Sigmoid colon (tissue), 7 donors: ENCODE results near the gene CYTH3. TPM values are rescaled to one million over a fixed set of nuclear protein-coding genes. Genes with fewer than 3 reads are reported as not detected.

Source experiments
- DNase-seq: peaks from one replicate; pipeline ENCODE4 v3.0.0-alpha.2; 2019
- H3K27ac ChIP-seq, 4 donors: fragments of 200-600 bp; sonication (generic); one replicate each; pipeline ENCODE4 v1.5.1; 2016 to 2019; ENCODE audit warnings: mild to moderate bottlenecking in 1 of 4
- H3K27me3 ChIP-seq, 3 donors: fragments of 200-600 bp; sonication (generic); one replicate each; pipeline ENCODE4 v1.5.1; 2019; ENCODE audit warnings: mild to moderate bottlenecking in 1 of 3
- H3K36me3 ChIP-seq, 4 donors: fragments of 200-600 bp; sonication (generic); one replicate each; pipeline ENCODE4 v1.5.1; 2016 to 2019
- H3K4me1 ChIP-seq, 4 donors: fragments of 200-600 bp; sonication (generic); one replicate each; pipeline ENCODE4 v1.5.1; 2017 to 2019
- H3K4me3 ChIP-seq, 4 donors: fragments of 200-600 bp; sonication (generic); one replicate each; pipeline ENCODE4 v1.5.1; 2017 to 2019; ENCODE audit warnings: mild to moderate bottlenecking in 2 of 4, moderate library complexity in 1 of 4
- H3K9me3 ChIP-seq, 4 donors: fragments of 200-600 bp in 3 of 4; sonication (generic) in 3 of 4; one replicate each; pipeline versions ENCODE4 v1.5.1 to v1.6.1; 2013 to 2019
- EP300 ChIP-seq, 4 donors: sonication (generic); formaldehyde crosslinking; IDR thresholded peaks; one replicate each; pipeline ENCODE4 v1.6.1; 2017; ENCODE audit warnings: antibody characterized with exemption in 4 of 4
- POLR2A ChIP-seq, 2 donors: fragments of 450-650 bp; IDR thresholded peaks; one replicate each; pipeline ENCODE4 v1.6.1; 2016; ENCODE audit warnings: antibody characterized with exemption in 2 of 2, mild to moderate bottlenecking in 2 of 2, moderate library complexity in 2 of 2
- POLR2AphosphoS5 ChIP-seq, 4 donors: sonication (generic); formaldehyde crosslinking; IDR thresholded peaks; one replicate each; pipeline ENCODE4 v1.6.1; 2017; ENCODE audit warnings: antibody characterized with exemption in 4 of 4
- WGBS, 2 donors: extraction: QIAGEN DNeasy Blood & Tissue Kit; methylation state at CpG; one replicate each; pipeline ENCODE4 v1.1.7; 2013; 5-methylcytosine and 5-hydroxymethylcytosine counted together
- intact Hi-C: fragments of 100-400 bp; cut with DNase I; formaldehyde crosslinking; loops from one replicate; pipeline ENCODE4 v1.15.1; 2023
- polyA plus RNA-seq, 3 donors: library from polyadenylated mRNA; stranded (reverse); fragments of 200-250 nt; gene quantifications; one replicate each; pipeline ENCODE4 v1.2.3, GENCODE V29; 2013
- total RNA-seq, 4 donors: library from RNA; depleted of rRNA; stranded (reverse); fragments of >200 nt; gene quantifications; one replicate each; pipeline ENCODE4 v1.1.0, GENCODE V29; 2016
- TF ChIP-seq, protein P1 (sequence below), 4 experiments: fragments of 450-650 bp in 3 of 4; fragments of 200-600 bp in 1 of 4; IDR thresholded peaks; one replicate each; pipeline ENCODE4 v1.5.1; 2016 to 2019; ENCODE audit warnings: antibody characterized with exemption in 4 of 4, mild to moderate bottlenecking in 3 of 4, moderate library complexity in 2 of 4
- donor health status: healthy with polysubstance abuse.
- donor health status: Bipolar disorder and iron deficiency.
- donor health status: healthy.

The CYTH3 gene, protein sequence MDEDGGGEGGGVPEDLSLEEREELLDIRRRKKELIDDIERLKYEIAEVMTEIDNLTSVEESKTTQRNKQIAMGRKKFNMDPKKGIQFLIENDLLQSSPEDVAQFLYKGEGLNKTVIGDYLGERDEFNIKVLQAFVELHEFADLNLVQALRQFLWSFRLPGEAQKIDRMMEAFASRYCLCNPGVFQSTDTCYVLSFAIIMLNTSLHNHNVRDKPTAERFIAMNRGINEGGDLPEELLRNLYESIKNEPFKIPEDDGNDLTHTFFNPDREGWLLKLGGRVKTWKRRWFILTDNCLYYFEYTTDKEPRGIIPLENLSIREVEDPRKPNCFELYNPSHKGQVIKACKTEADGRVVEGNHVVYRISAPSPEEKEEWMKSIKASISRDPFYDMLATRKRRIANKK
- total RNA-seq (10 to 100 TPM; 27.1 to 34.8 (median 29.3) TPM), polyA plus RNA-seq (10 to 100 TPM in 1 of 3 donors, 1 to 10 TPM in 2; 6.5 to 10.1 (median 9.0) TPM)

DNA sequence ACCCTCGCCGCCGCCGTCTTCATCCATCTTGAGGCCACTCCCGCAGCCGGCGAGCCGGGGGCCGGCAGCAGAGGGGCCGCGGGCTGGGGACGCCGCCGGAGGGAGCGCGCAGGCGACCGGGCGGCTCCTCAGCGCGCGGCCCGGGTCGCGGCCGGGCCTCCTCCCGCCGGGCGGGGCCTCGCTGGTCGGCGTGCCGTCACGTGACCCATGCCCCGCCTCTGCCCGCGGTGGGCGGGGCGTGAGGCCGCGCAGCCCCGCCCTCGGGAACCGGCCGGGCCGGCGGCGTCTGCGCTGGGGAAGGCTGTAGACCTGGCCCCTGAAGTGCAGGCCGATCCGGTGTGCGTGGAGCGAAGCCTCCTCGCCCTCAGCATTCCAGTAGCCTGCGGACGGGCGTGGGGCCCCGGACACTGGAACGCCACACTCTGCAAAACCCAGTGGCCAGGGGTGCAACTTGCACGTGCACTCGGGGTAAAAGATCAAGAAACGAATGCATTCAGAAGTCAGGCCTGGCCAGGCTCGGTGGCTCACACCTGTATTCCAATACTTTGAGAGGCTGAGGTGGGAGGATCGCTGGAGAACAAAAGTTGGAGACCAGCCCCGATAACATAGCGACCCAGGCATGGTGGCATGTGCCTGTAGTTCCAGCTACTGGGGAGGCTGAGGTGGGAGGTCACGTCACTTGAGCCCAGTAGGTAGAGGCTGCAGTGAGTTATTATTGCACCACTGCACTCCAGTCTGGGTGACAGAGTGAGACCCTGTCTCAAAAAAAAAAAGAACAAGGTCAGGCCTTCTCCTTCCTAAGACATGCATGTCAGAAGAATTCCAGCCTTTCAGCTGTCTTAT lies at the start of gene CYTH3:
CYTH3 (minus strand) TSS at position 144 of the 843 bp plus-strand sequence; CDS start at position 27, 117 bp downstream.
- no peaks in the 10 kb centered on the region for H3K9me3 ChIP-seq
- intact Hi-C loops = loop anchor here (5.0 kb wide), 2 partner anchors 50 to 165 kb away; no protein-coding TSS in a partner anchor
- WGBS, 2 donors = 5 to 6% methylated on average over 67 of the region's 67 CpGs
- H3K36me3 ChIP-seq = no peaks in the 10 kb centered on the region
- no peaks in the 10 kb centered on the region for H3K27me3 ChIP-seq
- peak; percentile 88 for DNase-seq
- H3K4me3 ChIP-seq = peak within 1 kb of the TSS; percentile 70 to 98 (median 92)
- peaks cover 0 to 23% (median 16%) of the 10 kb centered on the region in 4 donors for H3K4me1 ChIP-seq
- peak within 1 kb of the TSS; percentile 77 to 84 (median 78) for H3K27ac ChIP-seq
- no peak for TF ChIP-seq EP300 (IDR thresholded peaks at IDR 0.05)
- peak in 2 of 4 donors; percentile 39 to 49 for TF ChIP-seq POLR2AphosphoS5 (IDR thresholded peaks at IDR 0.05)

DNA sequence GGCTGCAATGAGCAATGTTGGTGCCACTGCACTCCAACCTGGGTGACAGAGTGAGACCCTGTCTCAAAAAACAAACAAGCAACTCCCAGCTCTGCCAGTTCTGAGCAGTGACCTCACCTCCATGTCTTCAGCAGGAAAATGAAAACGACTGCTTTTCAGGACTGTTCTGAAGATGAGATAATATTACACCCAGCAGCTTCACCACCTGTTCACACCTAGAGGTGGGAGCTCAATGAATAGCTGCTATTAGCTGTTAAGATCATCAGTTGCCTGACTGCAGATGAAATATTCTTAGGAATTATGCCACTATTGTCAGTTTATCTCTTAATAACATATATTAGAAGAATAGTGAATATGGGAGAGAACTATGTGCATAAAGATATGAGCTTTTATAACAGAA lies 48.4 kb upstream of the CYTH3 start:
- Histone ChIP-seq H3K4me3 (no peak overlapping the region), H3K36me3 (no peaks in the 10 kb centered on the region), H3K27ac (no peak overlapping the region), H3K27me3 (no peaks in the 10 kb centered on the region), H3K9me3 (no peaks in the 10 kb centered on the region), H3K4me1 (peaks cover 0 to 10% (median 7%) of the 10 kb centered on the region in 4 donors)
- TF ChIP-seq POLR2A (IDR thresholded peaks at IDR 0.05) (no peak), POLR2AphosphoS5 (IDR thresholded peaks at IDR 0.05) (no peak), EP300 (IDR thresholded peaks at IDR 0.05) (no peak)
- TF ChIP-seq, protein P1, sequence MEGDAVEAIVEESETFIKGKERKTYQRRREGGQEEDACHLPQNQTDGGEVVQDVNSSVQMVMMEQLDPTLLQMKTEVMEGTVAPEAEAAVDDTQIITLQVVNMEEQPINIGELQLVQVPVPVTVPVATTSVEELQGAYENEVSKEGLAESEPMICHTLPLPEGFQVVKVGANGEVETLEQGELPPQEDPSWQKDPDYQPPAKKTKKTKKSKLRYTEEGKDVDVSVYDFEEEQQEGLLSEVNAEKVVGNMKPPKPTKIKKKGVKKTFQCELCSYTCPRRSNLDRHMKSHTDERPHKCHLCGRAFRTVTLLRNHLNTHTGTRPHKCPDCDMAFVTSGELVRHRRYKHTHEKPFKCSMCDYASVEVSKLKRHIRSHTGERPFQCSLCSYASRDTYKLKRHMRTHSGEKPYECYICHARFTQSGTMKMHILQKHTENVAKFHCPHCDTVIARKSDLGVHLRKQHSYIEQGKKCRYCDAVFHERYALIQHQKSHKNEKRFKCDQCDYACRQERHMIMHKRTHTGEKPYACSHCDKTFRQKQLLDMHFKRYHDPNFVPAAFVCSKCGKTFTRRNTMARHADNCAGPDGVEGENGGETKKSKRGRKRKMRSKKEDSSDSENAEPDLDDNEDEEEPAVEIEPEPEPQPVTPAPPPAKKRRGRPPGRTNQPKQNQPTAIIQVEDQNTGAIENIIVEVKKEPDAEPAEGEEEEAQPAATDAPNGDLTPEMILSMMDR (IDR thresholded peaks at IDR 0.05) = no peak
- DNase-seq = no peak
- 14 to 48% methylated on average over 1 of the region's 1 CpG for WGBS, 2 donors
- intact Hi-C loops = loop anchor here (5.0 kb wide), 1 partner anchor 48 kb away; the partner anchor contains the start of gene CYTH3

DNA sequence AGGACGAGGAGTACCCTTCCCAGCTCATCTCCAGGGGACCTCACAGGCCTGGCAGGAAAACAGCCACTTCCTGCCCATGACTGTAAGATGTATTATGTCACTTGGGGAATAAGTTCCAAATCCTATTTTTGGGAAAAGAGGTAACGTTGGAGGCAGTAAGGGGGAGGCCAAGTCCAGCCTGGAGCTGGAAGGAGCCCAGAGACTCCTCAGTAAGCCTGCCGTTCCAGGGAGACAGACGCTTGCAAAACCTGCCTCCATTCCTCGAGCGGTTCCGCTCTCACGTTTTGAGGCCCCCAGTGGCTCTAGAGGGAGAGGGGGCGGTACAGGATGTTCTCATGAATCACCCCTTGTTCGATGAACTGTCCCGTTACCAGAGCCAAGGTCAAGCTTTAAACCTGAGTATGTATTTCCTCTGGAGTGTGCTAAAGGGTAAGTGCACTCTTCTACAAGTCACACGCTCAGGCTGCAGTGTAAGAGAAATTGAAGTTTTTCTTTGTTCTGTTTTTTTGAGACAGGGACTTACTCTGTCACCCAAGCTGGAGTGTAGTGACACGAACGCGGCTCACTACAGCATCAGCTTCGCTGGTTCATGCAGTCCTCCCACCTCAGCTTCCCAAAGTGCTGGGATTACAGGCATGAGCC lies 45.5 kb upstream of the CYTH3 start:
- intact Hi-C loops = no loop called here
- Histone ChIP-seq H3K27ac (peak overlapping the region; percentile 14 to 58 (median 36)), H3K4me1 (peaks cover 0 to 10% (median 6%) of the 10 kb centered on the region in 4 donors), H3K27me3 (no peaks in the 10 kb centered on the region), H3K4me3 (no peak overlapping the region), H3K9me3 (no peaks in the 10 kb centered on the region), H3K36me3 (no peaks in the 10 kb centered on the region)
- TF ChIP-seq POLR2AphosphoS5 (IDR thresholded peaks at IDR 0.05) (peak; percentile 25 to 70 (median 45)), EP300 (IDR thresholded peaks at IDR 0.05) (peak in 1 of 4 donors; percentile 11)
- TF ChIP-seq, protein P1 (IDR thresholded peaks at IDR 0.05) = no peak
- 42 to 76% methylated on average over 16 of the region's 16 CpGs for WGBS, 2 donors
- DNase-seq = peak; percentile 95

DNA sequence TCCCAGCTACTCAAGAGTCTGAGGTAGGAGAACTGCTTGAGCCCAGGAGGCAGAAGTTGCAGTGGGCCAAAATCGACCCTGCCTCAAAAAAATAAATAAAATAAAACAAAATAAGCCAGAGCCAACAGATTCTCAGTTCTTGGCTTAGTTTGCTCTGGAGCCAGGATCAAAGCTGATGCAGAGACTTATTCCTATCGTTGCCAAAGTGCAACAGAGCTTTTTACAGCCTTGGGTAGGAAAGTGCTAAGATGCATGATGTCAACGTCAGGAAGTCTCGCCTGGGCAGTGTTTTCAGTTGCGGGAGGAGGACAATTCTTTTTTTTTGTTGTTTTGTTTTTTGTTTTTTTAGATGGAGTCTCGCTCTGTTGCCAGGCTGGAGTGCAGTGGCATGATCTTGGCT lies 43.8 kb upstream of the CYTH3 start:
- Histone ChIP-seq H3K9me3 (no peaks in the 10 kb centered on the region), H3K4me3 (no peak overlapping the region), H3K27ac (peak overlapping the region in 2 of 4 donors; percentile 40 to 41), H3K4me1 (peaks cover 0 to 9% (median 4%) of the 10 kb centered on the region in 4 donors), H3K27me3 (no peaks in the 10 kb centered on the region), H3K36me3 (no peaks in the 10 kb centered on the region)
- WGBS, 2 donors = 84 to 86% methylated on average over 6 of the region's 6 CpGs
- DNase-seq = no peak
- TF ChIP-seq POLR2AphosphoS5 (IDR thresholded peaks at IDR 0.05) = no peak
- no peak for TF ChIP-seq EP300 (IDR thresholded peaks at IDR 0.05)
- TF ChIP-seq POLR2A (IDR thresholded peaks at IDR 0.05) = no peak
- TF ChIP-seq, protein P1 (IDR thresholded peaks at IDR 0.05) = no peak
- intact Hi-C loops = no loop called here
